ENCODE results near the gene YIPF4.
"Not testable (repeated sequence)": the region's sequence is repeated elsewhere in the genome, so short reads cannot be mapped to it uniquely, and the experiment has no call there.

Gene YIPF4

GRCh38 chr2:32277674-32278477, at the start of gene YIPF4:
YIPF4 (plus strand) TSS chr2:32277904; CDS start chr2:32278156, 252 bp downstream.
- DNase-seq (ENCODE audit: extremely low read depth in 1 of 2, low read depth in 1 of 2), result peak; percentile 76 to 78

GRCh38 chr2:32228181-32228580, 49.5 kb upstream of the YIPF4 start:
- DNase-seq (ENCODE audit: extremely low read depth in 1 of 2, low read depth in 1 of 2), result no peak

GRCh38 chr2:32229635-32230034, 48.1 kb upstream of the YIPF4 start:
- DNase-seq (ENCODE audit: extremely low read depth in 1 of 2, low read depth in 1 of 2), result no peak

GRCh38 chr2:32231959-32232358, 45.7 kb upstream of the YIPF4 start:
- DNase-seq (ENCODE audit: extremely low read depth in 1 of 2, low read depth in 1 of 2), result no peak

- DNase-seq (ENCODE audit: extremely low read depth in 1 of 2, low read depth in 1 of 2), result no peak
Measured at GRCh38 chr2:32235315-32235714, 42.4 kb upstream of the YIPF4 start.

GRCh38 chr2:32237488-32237887, 40.2 kb upstream of the YIPF4 start:
- no peak for DNase-seq (ENCODE audit: extremely low read depth in 1 of 2, low read depth in 1 of 2)

- no peak for DNase-seq (ENCODE audit: extremely low read depth in 1 of 2, low read depth in 1 of 2)
Measured at GRCh38 chr2:32237996-32238395, 39.7 kb upstream of the YIPF4 start.

GRCh38 chr2:32242331-32242730, 35.4 kb upstream of the YIPF4 start:
- DNase-seq (ENCODE audit: extremely low read depth in 1 of 2, low read depth in 1 of 2), result no peak

GRCh38 chr2:32246911-32247310, 30.8 kb upstream of the YIPF4 start:
- DNase-seq (ENCODE audit: extremely low read depth in 1 of 2, low read depth in 1 of 2), result no peak

- no peak for DNase-seq (ENCODE audit: extremely low read depth in 1 of 2, low read depth in 1 of 2)
Measured at GRCh38 chr2:32248299-32248698, 29.4 kb upstream of the YIPF4 start.

GRCh38 chr2:32249731-32250236, 27.9 kb upstream of the YIPF4 start:
- no peak for DNase-seq (ENCODE audit: extremely low read depth in 1 of 2, low read depth in 1 of 2)

- no peak for DNase-seq (ENCODE audit: extremely low read depth in 1 of 2, low read depth in 1 of 2)
Measured at GRCh38 chr2:32250290-32250689, 27.4 kb upstream of the YIPF4 start.

GRCh38 chr2:32258242-32258641, 19.5 kb upstream of the YIPF4 start:
- DNase-seq (ENCODE audit: extremely low read depth in 1 of 2, low read depth in 1 of 2), result no peak

GRCh38 chr2:32260376-32260775, 17.3 kb upstream of the YIPF4 start:
- DNase-seq (ENCODE audit: extremely low read depth in 1 of 2, low read depth in 1 of 2), result no peak

GRCh38 chr2:32262105-32262504, 15.6 kb upstream of the YIPF4 start:
- no peak for DNase-seq (ENCODE audit: extremely low read depth in 1 of 2, low read depth in 1 of 2)

- no peak for DNase-seq (ENCODE audit: extremely low read depth in 1 of 2, low read depth in 1 of 2)
Measured at GRCh38 chr2:32264422-32265105, 13.1 kb upstream of the YIPF4 start, which contains the start of gene NLRC4. NLRC4 (minus strand) TSS chr2:32264886; CDS start chr2:32256775, 8,111 bp downstream.

- DNase-seq (ENCODE audit: extremely low read depth in 1 of 2, low read depth in 1 of 2), result no peak
Measured at GRCh38 chr2:32271063-32271462, 6.6 kb upstream of the YIPF4 start.

- DNase-seq (ENCODE audit: extremely low read depth in 1 of 2, low read depth in 1 of 2), result no peak
Measured at GRCh38 chr2:32272279-32272678, 5.4 kb upstream of the YIPF4 start.

GRCh38 chr2:32274289-32274688, 3.4 kb upstream of the YIPF4 start:
- DNase-seq (ENCODE audit: extremely low read depth in 1 of 2, low read depth in 1 of 2), result no peak

GRCh38 chr2:32275790-32276189, 1.9 kb upstream of the YIPF4 start:
- DNase-seq (ENCODE audit: extremely low read depth in 1 of 2, low read depth in 1 of 2), result not testable (repeated sequence)

GRCh38 chr2:32277363-32277673, 386 bp upstream of the YIPF4 start:
- DNase-seq (ENCODE audit: extremely low read depth in 1 of 2, low read depth in 1 of 2), result no peak

GRCh38 chr2:32278478-32278853, 762 bp downstream of the YIPF4 start:
- DNase-seq (ENCODE audit: extremely low read depth in 1 of 2, low read depth in 1 of 2), result no peak
